KG1 (cell line): Measurements from ENCODE around the gene HMOX2.

Source experiments
- DNase-seq: peaks from one replicate; lab custom pipeline; 2025; lab: John Stamatoyannopoulos, UW

HMOX2 gene, protein sequence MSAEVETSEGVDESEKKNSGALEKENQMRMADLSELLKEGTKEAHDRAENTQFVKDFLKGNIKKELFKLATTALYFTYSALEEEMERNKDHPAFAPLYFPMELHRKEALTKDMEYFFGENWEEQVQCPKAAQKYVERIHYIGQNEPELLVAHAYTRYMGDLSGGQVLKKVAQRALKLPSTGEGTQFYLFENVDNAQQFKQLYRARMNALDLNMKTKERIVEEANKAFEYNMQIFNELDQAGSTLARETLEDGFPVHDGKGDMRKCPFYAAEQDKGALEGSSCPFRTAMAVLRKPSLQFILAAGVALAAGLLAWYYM

DNA sequence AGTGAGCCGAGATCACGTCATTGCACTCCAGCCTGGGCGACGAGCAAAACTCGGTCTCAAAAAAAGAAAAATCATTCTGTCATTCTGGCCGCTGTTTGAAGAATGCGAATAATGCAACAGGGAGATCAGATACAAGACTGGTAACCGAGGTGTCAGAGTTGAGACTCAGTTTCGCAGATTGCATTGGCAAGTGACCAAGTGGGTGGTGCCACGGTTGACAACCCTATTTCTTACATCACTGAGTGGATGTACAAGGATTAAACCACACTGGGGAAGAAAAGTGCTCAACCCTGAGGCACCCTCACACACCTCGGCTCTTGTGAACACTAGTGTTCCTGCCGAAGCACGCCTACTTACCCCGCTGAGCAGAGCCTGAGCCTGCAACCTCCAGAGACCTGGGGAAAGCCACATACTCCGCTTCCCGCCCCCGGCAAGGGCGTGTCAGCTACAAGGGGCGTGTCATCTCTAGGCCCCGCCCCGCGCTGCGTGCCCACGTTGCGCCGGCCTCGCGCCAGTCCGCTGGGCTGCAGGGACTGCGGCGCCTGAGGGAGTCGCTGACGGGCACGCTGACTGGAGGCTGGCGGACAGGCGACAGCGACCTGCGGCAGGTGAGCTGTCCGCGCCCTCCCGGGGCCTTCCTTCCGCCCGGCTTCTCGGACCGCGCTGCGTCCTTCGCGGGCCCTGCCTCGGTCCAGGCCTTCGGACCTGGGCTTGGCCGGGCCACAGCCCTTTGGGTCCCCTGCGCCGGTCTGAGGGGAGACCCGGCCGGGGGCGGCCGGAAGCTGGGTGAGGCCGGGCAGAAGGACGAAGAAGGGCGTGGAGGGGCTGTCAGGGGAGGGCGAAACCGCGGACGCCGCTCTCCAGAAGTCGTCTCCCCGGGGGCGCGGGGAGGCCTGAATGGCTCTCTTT, at the start of gene HMOX2:
TSS of gene HMOX2 (plus strand) at position 519 of the 909 bp plus-strand sequence. CDS start 29,127 bp downstream, outside the sequence.
- peak; percentile 73 for DNase-seq

DNA sequence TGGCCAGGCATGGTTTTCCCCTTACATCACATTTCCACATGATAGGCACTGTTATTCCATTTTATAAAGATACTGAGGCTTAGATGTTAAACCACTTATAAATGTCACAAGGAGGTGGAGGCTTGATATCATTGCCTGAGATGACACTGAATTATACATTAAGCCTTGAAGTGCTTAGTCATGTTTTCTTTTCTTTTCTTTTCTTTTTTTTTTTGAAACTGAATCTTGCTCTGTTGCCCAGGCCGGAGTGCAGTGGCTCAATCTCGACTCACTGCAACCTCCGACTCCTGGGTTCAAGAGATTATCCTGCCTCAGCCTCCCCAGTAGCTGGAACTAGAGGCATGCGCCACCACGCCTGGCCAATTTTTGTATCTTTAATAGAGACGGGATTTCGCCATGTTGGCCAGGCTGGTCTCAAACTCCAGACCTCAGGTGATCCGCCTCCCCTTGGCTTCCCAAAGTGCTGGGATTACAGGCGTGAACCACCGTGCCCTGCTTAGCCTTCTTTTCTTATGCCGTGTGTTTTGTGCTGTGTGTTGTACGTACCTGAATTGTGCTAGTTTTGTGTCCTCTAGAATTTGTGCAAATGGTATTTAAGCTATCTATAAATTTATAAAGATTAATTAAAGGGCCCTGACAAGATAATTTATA, 49.4 kb upstream of the HMOX2 start:
- DNase-seq, result no peak

GRCh38 chr16:4428500-4428899, 47.7 kb upstream of the HMOX2 start:
- no peak for DNase-seq

- no peak for DNase-seq
These were observed 45.2 kb upstream of the HMOX2 start for GRCh38 chr16:4431023-4431422.

DNA sequence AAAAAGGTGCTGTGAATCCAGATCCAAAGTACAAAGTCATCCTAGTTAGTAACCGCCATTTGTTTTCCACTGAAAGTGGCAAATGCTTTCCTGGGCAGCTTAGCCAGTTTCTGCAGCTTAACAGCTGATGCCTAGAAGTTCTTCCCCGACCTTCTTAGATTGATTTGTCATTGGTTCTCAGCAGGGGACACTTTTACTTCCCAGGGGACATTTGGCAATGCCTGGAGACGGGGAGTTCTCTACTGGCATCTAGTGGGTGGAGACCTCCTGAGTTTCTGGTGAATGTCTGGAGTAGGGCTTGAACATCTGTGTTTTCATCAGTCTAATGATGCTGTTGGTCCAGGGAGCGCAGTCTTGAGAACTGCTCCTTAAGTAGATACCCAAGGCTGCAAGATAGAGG, 43.0 kb upstream of the HMOX2 start:
- DNase-seq, result no peak

- DNase-seq, result no peak
These were observed 42.0 kb upstream of the HMOX2 start for GRCh38 chr16:4433914-4434787.

DNA sequence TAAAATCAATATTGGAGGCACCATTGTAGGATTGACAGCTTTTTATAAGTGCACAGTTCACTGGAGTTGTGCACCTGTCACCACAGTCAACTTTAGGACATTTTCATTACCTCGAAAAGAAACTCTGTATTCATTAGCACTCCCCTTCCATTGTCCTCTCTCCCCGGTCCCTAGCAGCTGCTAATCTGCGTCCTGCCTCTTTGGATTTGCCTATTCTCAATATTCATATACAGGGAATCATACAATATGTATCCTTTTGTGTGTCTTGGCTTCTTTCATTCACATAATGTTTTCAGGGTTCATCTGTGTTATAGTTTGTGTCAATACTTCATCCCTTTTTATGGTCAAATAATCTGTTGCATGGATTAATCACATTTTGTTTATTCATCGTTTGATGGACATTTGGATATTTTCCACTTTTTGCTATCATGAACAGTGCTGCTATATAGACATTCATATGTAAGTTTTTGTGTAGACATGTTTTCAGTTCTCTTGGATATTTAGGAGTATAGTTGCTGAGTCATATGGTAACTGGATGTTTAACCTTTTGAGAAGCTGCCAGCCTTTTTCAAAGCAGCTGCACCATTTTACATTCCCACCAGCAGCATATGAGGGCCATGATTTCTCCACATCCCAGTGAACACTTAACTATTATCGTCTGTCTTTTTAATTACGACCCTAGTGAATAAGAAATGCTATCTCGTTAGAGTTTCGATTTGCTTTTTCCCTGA, 40.7 kb upstream of the HMOX2 start:
- DNase-seq, result no peak

DNA sequence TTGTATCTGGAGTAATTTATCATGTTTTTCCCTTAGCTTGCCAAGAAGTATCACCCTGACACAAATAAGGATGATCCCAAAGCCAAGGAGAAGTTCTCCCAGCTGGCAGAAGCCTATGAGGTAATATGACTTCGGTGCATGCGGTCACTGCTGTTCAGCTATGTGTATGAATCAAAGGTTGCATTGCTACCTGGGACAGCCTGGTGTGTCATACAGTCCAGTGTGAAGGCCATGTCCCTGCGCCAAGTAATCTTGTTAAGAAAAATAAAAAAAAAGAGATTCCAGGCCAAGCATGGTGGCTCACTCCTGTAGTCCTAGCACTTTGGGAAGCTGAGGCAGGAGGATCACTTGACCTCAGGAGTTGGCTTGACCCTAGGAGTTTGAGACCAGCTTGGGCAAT, 38.8 kb upstream of the HMOX2 start:
- no peak for DNase-seq

- DNase-seq, result no peak
These were observed 33.8 kb upstream of the HMOX2 start for GRCh38 chr16:4442371-4442770.

- no peak for DNase-seq
These were observed 32.9 kb upstream of the HMOX2 start for GRCh38 chr16:4443271-4443670.

- DNase-seq, result no peak
These were observed 32.2 kb upstream of the HMOX2 start for GRCh38 chr16:4443986-4444385.

DNA sequence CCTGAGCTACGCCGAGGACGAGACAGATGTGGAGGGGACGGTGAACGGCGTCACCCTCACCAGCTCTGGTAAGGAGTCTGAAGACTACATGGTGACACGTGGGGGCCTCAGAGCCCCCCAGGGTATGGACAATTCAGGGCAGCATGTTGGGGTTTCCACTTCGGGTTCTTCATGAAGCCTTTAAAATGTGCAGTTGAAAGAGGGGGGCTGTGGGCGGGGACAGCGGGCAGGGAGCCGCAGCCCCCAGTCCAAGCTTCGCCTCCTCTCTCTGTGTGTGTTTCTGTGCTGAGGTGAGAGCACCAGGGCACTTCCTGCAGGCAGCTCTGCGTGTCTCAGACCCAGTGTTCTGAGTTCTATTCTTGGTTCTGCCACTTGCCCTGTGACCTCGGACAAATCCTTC, 25.8 kb upstream of the HMOX2 start:
- no peak for DNase-seq

- DNase-seq, result no peak
These were observed 25.2 kb upstream of the HMOX2 start for GRCh38 chr16:4450931-4451519.

DNA sequence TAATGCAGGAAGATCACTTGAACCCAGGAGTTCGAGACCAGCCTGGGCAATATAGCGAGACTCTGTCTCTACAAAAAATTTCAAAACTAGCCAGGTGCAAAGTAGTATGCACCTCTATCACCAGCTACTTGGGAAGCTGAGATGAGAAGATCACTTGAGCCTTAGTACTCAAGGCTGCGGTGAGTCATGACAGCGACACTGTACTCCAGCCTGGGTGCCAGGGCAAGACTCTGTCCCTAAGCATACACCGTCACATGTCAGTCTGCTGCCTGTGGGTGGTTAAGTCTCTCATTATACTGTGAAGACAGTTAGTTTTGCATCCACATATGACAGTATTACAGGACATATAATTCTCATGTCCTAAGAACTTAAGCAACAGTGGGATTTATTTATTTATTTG, 23.5 kb upstream of the HMOX2 start:
- no peak for DNase-seq

- DNase-seq, result no peak
These were observed 21.6 kb upstream of the HMOX2 start for GRCh38 chr16:4454623-4455022.

GRCh38 chr16:4455081-4455480, 21.1 kb upstream of the HMOX2 start:
- DNase-seq, result no peak

DNA sequence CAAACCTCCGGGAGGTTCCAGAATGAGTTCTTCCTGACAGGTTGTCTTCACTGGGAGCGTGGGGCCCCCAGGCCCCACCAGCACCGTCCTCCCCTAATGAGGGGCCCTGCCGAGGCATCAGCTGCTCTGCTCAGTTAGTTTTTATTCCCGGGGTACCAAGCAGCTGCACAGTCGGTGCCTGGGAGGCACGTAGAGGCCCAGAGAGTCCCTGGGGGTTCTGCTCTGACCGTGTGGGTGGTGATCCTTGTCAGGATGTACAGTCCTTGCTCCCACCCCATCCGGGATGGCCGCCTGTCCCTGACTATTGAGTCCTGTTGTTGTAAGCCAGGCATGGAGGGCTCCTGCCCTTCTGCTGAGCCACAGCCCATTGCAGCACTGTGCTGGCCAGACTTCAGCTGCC, 20.2 kb upstream of the HMOX2 start:
- no peak for DNase-seq

DNA sequence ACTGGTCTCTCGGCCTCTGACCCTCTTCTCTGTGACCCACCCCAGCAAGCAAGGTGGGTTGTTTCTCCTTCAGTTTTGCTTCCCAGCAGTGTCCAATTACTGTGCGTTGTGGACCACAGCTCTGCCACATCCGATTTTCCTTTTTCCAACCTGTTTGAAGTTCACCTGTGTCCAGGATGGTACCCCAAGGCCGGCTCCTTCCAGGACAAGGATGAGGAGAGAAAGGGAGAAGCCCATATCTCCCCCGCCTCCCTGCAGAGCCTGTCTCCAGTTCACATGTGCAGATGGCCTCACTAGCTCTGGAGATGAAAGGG, 15.3 kb upstream of the HMOX2 start:
- no peak for DNase-seq

GRCh38 chr16:4461250-4462085, 14.7 kb upstream of the HMOX2 start:
- DNase-seq, result no peak
